Measurements from ENCODE around the gene PLCL1.
A peak's percentile ranks its signal among the peaks of the same experiment; 100 is the strongest.

Gene PLCL1

GRCh38 chr2:197885126-197885525, 80.7 kb downstream of the PLCL1 start:
- DNase-seq (ENCODE audit: low read depth, low spot score): no peak

- DNase-seq (ENCODE audit: low read depth, low spot score): no peak
Measured at GRCh38 chr2:197885587-197885986, 81.2 kb downstream of the PLCL1 start.

- DNase-seq (ENCODE audit: low read depth, low spot score): no peak
Measured at GRCh38 chr2:197888321-197888720, 83.9 kb downstream of the PLCL1 start.

GRCh38 chr2:197889041-197889440, 84.6 kb downstream of the PLCL1 start:
- DNase-seq (ENCODE audit: low read depth, low spot score): no peak

- DNase-seq (ENCODE audit: low read depth, low spot score): no peak
Measured at GRCh38 chr2:197890168-197890567, 85.8 kb downstream of the PLCL1 start.

- no peak for DNase-seq (ENCODE audit: low read depth, low spot score)
Measured at GRCh38 chr2:197891897-197892442, 87.6 kb downstream of the PLCL1 start.

GRCh38 chr2:197893403-197894177, 89.2 kb downstream of the PLCL1 start:
- DNase-seq (ENCODE audit: low read depth, low spot score): no peak

- DNase-seq (ENCODE audit: low read depth, low spot score): no peak
Measured at GRCh38 chr2:197894751-197895274, 90.4 kb downstream of the PLCL1 start.

- DNase-seq (ENCODE audit: low read depth, low spot score): no peak
Measured at GRCh38 chr2:197897960-197898678, 93.7 kb downstream of the PLCL1 start.

GRCh38 chr2:197904446-197904845, 100.1 kb downstream of the PLCL1 start:
- DNase-seq (ENCODE audit: low read depth, low spot score): peak; percentile 4

GRCh38 chr2:197908156-197908555, 103.8 kb downstream of the PLCL1 start:
- no peak for DNase-seq (ENCODE audit: low read depth, low spot score)

- DNase-seq (ENCODE audit: low read depth, low spot score): no peak
Measured at GRCh38 chr2:197908990-197909776, 104.8 kb downstream of the PLCL1 start.

- no peak for DNase-seq (ENCODE audit: low read depth, low spot score)
Measured at GRCh38 chr2:197911667-197912066, 107.3 kb downstream of the PLCL1 start.

GRCh38 chr2:197913084-197913483, 108.7 kb downstream of the PLCL1 start:
- no peak for DNase-seq (ENCODE audit: low read depth, low spot score)

GRCh38 chr2:197914778-197915177, 110.4 kb downstream of the PLCL1 start:
- no peak for DNase-seq (ENCODE audit: low read depth, low spot score)

- no peak for DNase-seq (ENCODE audit: low read depth, low spot score)
Measured at GRCh38 chr2:197915548-197916265, 111.3 kb downstream of the PLCL1 start.

GRCh38 chr2:197919487-197919886, 115.1 kb downstream of the PLCL1 start:
- DNase-seq (ENCODE audit: low read depth, low spot score): no peak

- no peak for DNase-seq (ENCODE audit: low read depth, low spot score)
Measured at GRCh38 chr2:197920088-197920487, 115.7 kb downstream of the PLCL1 start.

- no peak for DNase-seq (ENCODE audit: low read depth, low spot score)
Measured at GRCh38 chr2:197920592-197921201, 116.3 kb downstream of the PLCL1 start.

GRCh38 chr2:197924483-197924882, 120.1 kb downstream of the PLCL1 start:
- no peak for DNase-seq (ENCODE audit: low read depth, low spot score)

- no peak for DNase-seq (ENCODE audit: low read depth, low spot score)
Measured at GRCh38 chr2:197925204-197925603, 120.8 kb downstream of the PLCL1 start.

All from activated naive CD8-positive, alpha-beta T cell treated with anti-CD3 and anti-CD28 coated beads, Interleukin-2, amount 50 U/mL, for 16 hours (primary cell).